CD4-positive, alpha-beta T cell treated with Interleukin-15 for 1 hour (primary cell): ENCODE results near the gene ZNF443.
"Not testable (repeated sequence)": the region's sequence is repeated elsewhere in the genome, so short reads cannot be mapped to it uniquely, and the experiment has no call there.

ENCODE experiments used
- DNase-seq: peaks from one replicate; pipeline ENCODE4 v3.0.0-alpha.2; 2020

Gene ZNF443

DNA sequence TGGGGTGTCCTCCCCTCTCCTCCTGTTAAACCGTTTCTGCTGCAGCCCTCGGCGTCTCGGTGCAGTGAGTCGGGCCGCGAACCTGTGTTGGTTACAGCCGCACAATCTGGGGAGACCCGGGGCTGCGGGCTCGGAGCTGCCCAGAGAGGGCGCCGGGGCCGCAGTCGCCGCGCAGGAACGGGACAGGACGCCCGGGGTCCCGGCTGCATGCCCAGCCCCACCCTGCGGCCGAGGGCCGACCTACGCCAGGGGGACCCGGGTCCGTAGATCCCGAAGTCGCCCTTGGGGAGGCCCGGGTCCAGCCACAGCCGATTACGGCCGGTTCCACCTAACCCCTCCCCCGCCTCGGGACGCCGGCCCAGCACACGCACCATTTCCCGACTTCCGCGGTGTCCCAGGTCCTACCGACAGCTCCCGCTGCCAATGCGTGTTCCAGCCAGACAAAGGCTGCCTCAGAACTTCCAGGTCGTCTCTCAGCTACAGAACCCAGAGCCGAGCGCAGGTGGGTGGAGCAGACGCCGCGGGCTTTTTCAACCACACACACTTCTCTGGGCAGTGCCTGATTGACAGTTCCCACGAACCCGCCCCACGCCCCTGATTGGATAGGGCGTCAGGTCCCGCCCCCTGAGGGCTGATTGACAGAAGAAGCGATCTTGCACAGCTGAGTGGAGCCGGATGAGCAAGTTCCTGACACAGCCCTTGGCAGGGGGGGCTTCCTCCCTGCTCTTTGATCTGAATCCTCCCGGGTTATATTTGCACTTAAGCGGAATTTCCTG is at the start of gene ZNF443:
TSS of gene ZNF443 (minus strand) at position 481 of the 776 bp plus-strand sequence. CDS start at position 374, 107 bp downstream.
- peak; percentile 97 for DNase-seq

- DNase-seq, result not testable (repeated sequence)
Observed at GRCh38 chr19:12486265-12486783, 45.5 kb upstream of the ZNF443 start.

- no peak for DNase-seq
Observed at GRCh38 chr19:12485571-12485970, 44.8 kb upstream of the ZNF443 start.

GRCh38 chr19:12485052-12485416 is 44.2 kb upstream of the ZNF443 start:
- DNase-seq, result no peak

GRCh38 chr19:12484371-12485051 is 43.7 kb upstream of the ZNF443 start, which contains the start of gene ZNF709:
Gene ZNF709, minus strand, starts transcription at chr19:12484816. Its CDS starts 159 bp downstream, at chr19:12484657.
- peak; percentile 90 for DNase-seq

- no peak for DNase-seq
Observed at GRCh38 chr19:12484011-12484370, 43.2 kb upstream of the ZNF443 start.

- no peak for DNase-seq
Observed at GRCh38 chr19:12482509-12482886, 41.7 kb upstream of the ZNF443 start.

DNA sequence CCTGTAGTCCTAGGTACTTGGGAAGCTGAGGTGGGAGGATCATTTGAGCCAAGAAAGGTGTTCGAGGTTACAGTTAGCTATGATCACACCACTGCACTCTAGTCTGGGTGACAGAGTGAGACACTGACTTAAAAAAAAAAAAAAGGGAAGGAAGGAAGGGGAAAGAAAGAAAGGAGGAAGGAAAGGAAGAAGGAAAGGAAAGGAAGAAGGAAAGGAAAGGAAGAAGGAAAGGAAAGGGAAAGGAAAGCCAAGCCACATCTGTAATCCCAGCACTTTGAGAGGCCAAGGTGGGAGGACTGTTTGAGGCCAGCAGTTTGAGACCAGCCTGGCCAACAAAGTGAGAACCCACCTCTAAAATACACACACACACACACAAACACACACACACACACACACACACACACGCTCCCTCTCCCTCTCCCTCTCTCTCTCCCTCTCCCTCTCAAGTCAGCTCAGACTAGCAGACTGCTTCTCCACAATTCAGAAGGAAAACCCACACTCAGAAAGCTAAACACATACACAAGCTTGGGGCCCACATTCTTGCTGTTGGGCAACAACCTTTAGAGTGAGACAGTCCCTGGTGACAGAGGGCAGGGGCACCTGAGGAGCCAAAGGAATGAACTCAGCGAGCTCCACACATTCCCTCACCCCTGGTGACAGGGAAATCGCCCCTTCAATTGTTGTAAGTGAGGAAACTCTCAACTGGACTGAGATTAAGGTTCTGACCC is 41.1 kb upstream of the ZNF443 start:
- no peak for DNase-seq

DNA sequence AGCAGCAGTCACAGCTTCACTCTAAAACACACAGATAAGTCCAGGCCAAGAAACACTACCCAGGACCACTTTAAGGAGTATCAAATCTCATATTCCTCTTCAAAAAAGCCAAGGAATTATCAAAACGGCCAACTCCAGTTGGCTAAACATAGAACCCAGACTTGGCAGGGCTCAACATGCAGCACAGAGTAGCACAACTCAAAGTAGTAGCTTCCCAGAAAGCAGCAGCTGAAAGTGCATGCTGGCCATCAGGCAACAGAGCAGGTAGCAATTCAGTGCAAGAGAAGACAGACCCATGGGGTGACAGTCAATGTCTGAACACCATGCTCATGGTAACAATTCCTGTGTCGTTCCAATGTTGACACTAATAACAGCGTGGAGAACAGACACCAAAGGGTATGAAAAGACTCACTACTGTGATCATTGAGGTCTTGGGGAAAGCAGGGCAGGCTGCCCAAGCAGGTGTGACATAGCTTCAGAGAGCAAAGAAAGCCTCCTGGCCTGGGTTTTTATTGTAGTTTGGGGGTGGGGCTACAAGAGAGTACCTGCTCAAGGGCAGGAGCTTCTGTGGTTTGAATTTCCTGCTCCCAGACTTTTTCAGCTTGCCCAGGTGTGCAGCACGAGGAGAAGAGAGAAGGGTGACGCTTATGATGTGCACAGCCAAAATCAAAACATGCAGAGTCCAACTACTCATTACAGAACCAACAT is 37.6 kb upstream of the ZNF443 start:
- DNase-seq, result no peak

DNA sequence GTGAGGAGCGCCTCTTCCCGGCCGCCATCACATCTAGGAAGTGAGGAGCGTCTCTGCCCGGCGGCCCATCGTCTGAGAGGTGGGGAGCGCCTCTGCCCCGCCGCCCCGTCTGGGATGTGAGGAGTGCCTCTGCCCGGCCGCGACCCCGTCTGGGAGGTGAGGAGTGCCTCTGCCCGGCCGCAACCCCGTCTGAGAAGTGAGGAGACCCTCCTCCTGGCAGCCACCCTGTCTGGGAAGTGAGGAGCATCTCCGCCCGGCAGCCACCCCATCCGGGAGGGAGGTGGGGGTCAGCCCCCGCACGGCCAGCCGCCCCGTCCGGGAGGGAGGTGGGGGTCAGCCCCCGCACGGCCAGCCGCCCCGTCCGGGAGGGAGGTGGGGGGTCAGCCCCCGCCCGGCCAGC is 26.8 kb upstream of the ZNF443 start:
- DNase-seq, result not testable (repeated sequence)

DNA sequence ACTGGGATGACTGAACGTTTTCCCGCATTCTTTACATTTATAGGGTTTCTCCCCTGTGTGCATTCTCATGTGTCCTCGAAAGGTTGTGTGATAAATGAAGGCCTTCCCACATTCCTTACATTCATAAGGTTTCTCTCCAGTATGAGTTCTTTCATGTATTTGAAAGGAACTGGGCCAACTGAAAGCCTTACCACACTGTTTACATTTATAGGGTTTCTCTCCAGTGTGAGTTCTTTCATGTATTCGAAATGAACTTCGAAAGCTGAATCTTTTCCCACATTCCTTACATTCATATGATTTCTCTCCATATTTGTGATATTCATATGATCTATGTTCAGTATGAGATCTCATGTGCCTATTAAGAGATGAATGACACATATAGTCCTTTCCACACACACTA is 24.4 kb upstream of the ZNF443 start:
- DNase-seq, result no peak

- no peak for DNase-seq
Observed at GRCh38 chr19:12464769-12465168, 23.9 kb upstream of the ZNF443 start.

- not testable (repeated sequence) for DNase-seq
Observed at GRCh38 chr19:12464139-12464538, 23.3 kb upstream of the ZNF443 start.

DNA sequence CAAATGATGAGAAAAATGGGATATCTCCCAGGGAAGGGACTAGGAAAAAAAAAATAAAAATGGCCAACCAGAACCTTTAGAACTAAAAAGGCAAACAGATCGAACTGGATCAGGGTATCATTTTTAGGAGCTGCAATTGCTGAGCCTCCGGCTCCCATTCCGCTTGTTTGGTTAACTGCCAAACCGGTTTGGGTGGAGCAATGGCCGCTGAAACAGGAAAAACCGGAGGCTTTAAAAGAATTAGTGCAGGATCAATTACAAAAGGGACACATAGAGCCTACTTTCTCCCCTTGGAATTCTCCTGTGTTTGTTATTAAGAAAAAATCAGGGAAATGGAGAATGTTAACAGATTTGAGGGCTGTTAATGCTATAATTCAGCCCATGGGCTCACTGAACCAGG is 12.7 kb upstream of the ZNF443 start:
- no peak for DNase-seq

GRCh38 chr19:12450844-12451243 is 10.0 kb upstream of the ZNF443 start:
- no peak for DNase-seq

GRCh38 chr19:12448808-12449207 is 8.0 kb upstream of the ZNF443 start:
- DNase-seq, result no peak

- DNase-seq, result peak; percentile 21
Observed at GRCh38 chr19:12439686-12440540, 908 bp downstream of the ZNF443 start.

DNA sequence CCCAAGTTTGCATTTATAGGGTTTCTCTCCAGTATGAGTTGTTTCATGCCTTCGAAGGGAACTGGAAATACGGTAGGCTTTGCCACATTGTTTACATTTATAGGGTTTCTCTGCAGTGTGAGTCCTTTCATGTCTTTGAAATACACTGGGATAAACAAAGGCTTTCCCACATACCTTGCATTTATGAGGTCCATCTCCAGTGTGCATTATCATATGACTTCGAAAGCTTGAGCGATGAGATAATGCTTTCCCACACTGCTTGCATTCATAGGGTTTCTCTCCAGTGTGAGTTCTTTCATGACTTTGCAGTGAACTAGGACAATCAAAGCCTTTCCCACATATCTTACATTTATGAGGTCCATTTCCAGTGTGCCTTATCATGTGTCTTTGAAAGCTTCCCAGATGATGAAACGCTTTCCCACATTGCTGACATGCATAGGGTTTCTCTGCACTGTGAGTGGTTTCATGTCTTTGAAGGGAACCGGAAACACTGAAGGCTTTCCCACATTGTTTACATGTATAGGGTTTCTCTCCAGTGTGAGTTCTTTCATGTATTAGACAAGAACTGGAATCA is 10.0 kb downstream of the ZNF443 start:
- DNase-seq, result not testable (repeated sequence)

DNA sequence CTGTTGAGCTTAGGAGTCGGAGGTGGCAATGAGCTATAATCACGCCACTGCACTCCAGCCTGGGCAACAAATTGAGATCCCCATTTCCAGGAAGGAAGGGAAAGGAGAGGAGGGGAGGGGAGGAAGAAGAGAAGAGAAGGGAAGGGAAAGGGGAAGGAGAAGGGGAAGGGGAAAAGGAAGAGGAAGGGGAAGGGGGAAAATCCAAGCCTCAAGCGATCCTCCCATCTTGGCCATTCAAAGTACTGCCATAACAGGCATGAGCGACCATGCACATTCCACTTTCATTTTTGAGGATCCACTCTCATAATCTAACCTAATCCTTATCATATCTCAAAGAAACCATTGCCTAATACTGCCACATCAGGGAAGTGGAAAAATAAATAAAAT is 14.9 kb downstream of the ZNF443 start:
- no peak for DNase-seq

- no peak for DNase-seq
Observed at GRCh38 chr19:12425236-12425887, 15.5 kb downstream of the ZNF443 start.

GRCh38 chr19:12417273-12417672 is 23.5 kb downstream of the ZNF443 start:
- DNase-seq, result not testable (repeated sequence)
